Activated CD4-positive, alpha-beta T cell treated with anti-CD3 and anti-CD28 coated beads, Interleukin-2, amount 50 U/mL, for 48 hours (primary cell): ENCODE results near the gene ARL2.

Experiments used
- DNase-seq, 2 experiments: peaks; one replicate each; pipeline ENCODE4 v3.0.0-alpha.2; 2020

The ARL2 gene

DNA sequence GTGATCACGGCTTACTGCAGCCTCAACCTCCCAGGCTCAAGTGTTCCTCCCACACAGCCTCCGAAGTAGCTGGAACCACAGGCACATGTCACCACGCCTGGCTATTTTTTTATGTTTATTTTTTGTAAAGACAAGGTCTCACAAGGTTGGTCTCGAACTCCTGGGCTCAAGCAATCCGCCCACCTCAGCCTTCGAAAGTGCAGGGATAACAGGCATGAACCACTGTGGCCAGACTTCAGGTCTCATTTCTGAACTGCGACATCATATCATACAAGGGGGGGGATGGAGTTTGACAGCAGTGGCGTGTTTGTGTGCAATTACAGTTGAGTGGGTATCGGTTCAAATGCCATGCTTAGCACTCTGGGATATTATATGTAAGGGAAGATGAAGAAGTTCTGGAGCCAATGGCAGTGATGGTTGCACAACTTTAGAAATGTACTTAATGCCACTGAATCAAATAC is 37.5 kb downstream of the ARL2 start:
- no peak for DNase-seq

- no peak for DNase-seq
These were observed 40.0 kb downstream of the ARL2 start for GRCh38 chr11:65053827-65054508.

GRCh38 chr11:65055538-65055937 is 41.6 kb downstream of the ARL2 start:
- no peak for DNase-seq

DNA sequence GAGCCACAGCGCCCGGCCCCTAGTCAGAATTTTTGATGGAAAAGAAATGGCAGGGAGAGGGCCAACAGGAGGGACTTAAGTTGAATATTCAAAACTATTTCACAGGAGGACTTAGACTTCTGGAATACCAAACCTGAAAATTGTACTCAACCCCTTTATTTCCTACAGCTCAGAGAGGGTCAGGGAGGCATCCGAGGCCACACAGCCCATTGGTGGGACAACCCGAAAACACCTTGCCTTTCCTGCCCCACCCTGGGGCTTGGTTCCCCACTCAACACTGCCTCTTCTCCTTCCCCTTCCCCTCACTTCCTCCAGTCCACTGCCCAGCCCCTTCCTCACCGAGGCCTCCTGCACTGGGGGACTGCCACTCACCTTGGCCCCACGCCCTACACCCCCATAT is 43.0 kb downstream of the ARL2 start:
- no peak for DNase-seq

DNA sequence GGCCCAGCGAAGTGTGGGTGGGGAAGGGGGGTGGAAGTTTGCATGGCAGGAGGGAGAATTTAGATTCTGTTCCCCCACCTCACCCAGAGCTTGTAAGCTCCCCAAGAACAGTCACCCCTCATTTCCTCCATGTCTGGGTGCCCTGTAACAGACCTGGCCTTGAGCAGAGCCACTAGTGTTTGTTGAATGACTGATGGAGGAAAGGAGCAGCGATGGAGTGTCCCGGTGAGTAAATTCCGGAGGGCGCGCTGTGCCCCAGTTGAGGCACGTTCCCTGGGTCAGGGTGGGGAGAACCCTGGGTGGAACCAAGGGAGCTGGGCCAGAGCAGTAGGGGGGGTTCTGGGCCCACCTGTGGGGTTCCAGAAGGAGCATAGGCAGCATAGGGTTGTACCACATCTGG is 43.6 kb downstream of the ARL2 start:
- no peak for DNase-seq

- DNase-seq, result no peak
These were observed 44.1 kb downstream of the ARL2 start for GRCh38 chr11:65058012-65058411.

- DNase-seq, result no peak
These were observed 44.6 kb downstream of the ARL2 start, which contains the start of gene NAALADL1 for GRCh38 chr11:65058419-65059054. Gene NAALADL1, minus strand, starts transcription at chr11:65058553. Its CDS starts 32 bp downstream, at chr11:65058521.

DNA sequence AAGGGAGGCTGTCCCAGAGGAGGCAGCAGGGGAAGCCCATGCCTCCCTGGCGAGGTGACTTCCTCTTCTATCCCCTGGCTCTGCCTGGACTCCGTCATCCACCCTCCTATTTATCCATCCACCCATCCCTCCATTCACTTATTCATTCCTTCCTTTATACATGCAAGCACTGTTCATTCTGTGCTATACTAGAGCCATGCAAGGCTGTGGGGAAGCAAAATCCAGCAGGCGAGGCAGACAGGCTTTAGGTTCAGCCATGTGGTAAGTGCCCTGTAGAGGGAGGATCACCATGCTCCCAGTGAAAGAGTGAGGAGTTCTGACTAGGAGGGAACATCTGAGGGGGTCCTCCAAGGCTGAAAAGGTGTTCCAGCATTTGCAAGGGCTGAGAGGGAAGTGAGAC is 45.6 kb downstream of the ARL2 start:
- no peak for DNase-seq

DNA sequence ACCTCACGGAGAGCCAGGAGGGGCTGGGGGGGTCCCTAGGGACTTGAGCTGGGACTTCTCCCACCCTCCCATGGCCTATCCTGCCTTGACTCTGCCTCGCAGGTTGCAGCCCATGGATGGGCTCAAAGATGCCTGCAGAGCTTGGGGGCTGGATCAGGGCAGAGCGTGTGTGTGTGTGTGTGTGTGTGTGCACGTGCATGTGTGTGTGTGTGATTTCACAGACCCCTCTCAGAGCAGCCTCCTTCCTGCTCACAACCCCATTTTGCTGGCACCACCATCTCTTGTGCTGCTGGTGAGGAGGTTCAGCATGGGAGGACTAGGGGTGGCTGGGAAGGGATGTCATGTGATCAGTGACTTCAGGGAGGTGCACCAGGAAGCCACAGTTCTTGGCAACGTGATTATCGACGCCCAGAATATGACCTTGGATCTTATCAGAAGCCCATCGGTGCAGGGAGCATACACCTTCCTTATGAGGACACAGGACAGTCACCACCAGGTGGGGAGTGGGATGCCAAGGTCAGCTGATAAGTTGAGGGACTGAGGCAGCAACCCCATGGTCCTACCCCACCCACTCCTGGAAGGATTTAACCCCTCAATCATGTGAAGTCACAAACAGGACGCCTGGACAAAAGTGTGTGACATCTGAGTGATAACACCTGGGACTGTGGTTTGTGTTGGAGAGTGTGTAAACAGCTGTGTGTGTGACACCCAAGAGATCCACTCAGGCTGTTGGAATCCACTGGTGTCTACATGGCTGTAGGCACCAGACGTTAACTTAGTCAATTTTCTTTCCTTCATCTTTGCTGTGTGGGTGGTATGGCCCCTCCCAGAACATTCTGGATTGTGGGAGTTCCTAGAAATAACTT is 46.2 kb downstream of the ARL2 start:
- DNase-seq, result no peak

GRCh38 chr11:65060913-65061408 is 47.0 kb downstream of the ARL2 start:
- DNase-seq, result no peak

DNA sequence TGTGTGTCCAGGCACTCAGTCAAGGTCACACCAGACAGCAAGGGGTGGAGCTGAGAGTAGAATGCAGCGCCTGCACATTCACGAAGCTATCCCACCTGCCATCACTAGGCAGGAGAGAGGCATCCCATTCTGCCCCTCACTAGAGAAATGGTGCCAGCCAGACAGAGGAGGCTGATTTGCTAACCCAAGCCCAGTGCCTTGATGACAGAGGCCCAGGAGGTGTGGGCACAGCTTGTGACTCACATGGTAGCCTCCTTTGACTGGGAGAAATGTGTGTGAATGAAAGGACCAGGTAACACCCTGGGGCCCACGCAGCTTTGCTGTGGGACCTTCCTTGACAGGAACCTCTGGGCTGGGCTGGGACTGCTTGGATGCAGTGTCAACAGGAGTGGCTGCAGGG is 49.6 kb downstream of the ARL2 start:
- DNase-seq, result no peak

GRCh38 chr11:65064847-65065240 is 50.9 kb downstream of the ARL2 start:
- no peak for DNase-seq

DNA sequence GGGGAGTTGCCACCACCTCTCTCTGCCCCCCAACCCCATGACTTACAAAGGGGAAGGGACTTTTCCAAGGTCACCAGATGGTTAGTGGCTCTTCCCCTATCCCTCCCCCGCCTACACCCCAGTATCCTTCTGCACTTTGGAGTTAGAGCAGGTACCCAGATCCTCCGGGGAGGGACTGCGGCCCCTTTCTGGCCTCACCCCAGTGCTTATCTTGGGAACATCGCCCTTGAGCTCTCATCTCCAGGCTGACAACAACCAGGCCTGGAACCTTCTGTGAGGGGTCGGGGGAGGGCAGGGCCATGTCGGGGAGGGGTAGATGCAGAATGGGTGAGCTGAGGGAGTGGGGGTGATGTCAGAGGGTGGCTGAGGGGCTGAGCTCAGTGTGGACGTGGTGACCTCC is 51.9 kb downstream of the ARL2 start:
- no peak for DNase-seq

DNA sequence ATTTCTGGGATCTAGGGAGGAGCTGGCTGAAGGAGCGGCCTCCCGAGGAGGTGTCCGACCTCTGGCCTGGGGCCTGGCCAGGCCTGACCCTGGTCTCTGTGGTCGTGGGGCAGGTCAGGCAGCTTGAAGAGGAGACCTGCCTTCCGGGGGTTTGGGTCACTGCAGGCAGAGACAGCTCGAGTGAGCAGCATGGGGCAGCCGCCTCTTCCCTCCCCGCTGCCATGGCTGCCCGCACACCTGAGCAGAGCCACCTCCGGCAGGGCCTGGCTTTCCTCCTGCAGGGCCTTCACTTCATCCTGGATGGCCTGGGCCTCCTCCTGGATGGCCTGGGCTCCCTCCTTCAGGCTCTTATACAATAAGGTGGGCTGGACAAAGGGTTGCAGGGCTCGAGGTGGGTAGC is 52.4 kb downstream of the ARL2 start:
- no peak for DNase-seq

- no peak for DNase-seq
These were observed 52.9 kb downstream of the ARL2 start for GRCh38 chr11:65066805-65067291.

DNA sequence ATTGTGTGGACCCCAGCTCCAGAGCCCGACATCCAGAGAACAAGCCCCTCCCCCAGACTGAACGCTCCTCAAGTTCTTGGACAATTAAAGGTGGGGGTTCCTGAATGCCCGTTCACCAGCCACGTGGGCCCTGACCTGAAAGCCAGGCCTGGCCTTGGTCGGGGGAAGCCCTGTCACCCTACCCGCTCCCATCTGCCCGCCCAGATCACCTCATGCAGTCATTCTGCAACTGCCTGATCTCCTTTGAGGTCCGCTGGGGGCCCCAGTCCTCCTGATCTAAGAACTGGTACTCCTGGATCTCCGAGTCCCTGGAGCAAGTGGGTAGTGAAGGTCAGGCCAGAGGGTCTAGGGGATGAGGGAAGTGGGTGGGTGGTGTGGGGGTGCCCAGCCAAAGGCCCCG is 53.5 kb downstream of the ARL2 start:
- DNase-seq, result no peak

- no peak for DNase-seq
These were observed 55.3 kb downstream of the ARL2 start for GRCh38 chr11:65069217-65069616.
